GM19023 (cell line): ENCODE measurements around the gene COPA.
A peak's percentile ranks its signal among the peaks of the same experiment; 100 is the strongest.

Source experiments
- ATAC-seq: cut with Tn5 transposase; IDR thresholded peaks from one replicate; pipeline ENCODE4 v1.9.1; 2021; ENCODE audit warnings: mild to moderate bottlenecking, moderate library complexity; ENCODE audit not compliant: unreplicated experiment

COPA gene

DNA sequence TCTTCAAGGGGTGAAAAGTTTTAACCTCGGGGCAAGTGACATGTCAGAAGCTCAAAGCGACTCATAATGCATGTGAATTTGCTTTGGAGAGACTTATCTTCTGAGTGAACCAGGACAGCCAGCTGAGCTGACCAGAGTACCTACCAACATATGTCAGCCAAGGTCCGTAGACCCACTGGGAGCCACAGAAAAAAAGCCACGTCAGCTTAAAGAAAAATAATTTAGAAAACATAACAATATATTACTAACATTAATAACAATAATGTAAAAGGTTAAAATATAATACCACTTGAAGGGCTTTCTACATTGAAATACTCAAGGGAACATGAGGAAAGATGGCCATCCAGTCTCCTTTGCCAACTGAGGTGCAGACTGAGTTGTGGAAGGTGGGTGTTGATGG lies 65.1 kb downstream of the COPA start:
- ATAC-seq = no peak

DNA sequence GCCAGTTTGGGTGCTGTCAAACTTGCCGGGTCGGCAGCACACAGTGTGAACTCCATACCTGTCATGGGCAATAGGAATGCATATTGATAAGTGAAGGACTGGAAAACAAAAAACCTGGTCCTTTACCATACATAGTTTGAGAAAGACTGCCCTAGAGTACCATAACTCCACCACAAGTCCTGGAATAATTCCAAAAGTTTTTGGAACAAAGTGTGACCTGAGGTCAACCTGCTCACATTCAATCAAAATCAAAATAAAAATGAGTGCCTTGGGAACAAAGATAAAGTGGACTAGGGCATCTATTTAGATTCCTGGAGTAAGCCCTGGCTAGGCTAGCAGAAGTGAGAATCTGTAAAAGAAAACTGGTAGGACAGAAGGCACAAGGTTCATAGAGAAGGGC lies 65.7 kb downstream of the COPA start:
- no peak for ATAC-seq

DNA sequence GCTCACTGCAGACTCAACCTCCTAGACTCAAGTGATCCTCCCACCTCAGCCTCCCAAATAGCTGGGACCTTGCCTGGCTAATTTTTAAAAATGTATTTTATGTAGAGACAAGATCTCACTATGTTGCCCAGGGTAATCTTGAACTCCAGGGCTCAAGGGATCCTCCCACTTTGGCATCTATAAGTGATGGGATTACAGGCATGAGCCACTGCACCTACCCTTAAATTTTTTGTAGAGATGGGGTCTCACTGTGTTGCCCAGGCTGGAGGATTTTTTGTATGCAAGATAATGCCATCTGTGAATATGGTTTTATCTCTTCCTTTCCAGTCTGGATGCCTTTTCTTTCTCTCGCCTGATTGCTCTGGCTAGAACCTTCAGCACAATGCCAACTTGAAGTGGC lies 72.0 kb downstream of the COPA start:
- no peak for ATAC-seq

DNA sequence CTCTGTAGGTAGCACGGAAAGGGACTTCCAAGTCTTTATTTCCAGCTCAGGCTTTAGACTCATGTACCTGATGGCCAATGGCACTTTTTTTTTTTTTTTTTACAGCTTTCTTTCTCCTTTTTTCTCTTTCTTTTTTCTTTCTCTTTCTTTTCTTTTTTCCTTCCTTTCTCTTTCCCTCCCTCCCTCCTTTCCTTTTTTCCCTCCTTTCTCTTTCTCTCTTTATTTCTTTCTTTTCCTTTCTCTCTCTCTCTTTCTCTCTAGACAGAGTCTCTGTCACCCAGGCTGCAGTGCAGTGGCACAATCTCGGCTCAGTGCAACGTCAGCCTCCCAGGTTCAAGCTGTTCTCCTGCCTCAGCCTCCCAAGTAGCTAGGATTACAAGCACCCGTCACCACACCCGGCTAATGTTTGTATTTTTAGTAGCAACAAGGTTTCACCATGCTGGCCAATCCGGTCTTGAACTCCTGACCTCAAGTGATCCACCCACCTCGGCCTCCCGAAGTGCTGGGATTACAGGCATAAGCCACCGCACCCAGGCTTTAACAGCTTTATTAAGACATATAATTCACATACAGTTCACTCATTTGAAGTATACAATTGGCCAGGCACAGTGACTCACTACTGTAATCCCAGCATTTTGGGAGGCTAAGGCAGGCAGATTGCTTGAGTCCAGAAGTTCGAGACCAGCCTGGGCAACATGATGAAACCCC lies 75.6 kb downstream of the COPA start:
- ATAC-seq = no peak

DNA sequence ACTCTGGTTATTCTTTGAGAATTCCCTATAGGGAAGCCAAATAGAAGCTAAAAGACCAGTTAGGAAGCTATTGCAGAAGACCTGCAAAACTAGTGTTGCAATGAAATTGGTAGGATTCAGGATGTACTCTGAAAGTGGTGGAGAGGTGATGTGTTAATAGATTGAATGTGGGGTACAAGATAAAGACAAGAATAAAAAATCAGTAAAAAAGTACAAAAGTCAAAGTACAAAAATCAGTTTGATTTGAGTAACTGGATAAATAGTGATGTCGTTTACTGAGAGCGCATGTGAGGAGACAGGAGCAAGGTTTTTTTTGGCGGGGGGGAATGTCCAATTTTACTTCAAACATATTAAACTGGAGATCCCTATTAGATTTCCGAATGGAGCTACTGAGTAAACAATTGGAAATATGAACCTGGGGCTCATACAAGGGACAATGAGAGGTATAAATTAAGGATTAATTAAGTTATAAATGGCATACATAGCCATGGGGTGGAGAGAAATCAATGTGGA lies 78.2 kb downstream of the COPA start:
- ATAC-seq = no peak

DNA sequence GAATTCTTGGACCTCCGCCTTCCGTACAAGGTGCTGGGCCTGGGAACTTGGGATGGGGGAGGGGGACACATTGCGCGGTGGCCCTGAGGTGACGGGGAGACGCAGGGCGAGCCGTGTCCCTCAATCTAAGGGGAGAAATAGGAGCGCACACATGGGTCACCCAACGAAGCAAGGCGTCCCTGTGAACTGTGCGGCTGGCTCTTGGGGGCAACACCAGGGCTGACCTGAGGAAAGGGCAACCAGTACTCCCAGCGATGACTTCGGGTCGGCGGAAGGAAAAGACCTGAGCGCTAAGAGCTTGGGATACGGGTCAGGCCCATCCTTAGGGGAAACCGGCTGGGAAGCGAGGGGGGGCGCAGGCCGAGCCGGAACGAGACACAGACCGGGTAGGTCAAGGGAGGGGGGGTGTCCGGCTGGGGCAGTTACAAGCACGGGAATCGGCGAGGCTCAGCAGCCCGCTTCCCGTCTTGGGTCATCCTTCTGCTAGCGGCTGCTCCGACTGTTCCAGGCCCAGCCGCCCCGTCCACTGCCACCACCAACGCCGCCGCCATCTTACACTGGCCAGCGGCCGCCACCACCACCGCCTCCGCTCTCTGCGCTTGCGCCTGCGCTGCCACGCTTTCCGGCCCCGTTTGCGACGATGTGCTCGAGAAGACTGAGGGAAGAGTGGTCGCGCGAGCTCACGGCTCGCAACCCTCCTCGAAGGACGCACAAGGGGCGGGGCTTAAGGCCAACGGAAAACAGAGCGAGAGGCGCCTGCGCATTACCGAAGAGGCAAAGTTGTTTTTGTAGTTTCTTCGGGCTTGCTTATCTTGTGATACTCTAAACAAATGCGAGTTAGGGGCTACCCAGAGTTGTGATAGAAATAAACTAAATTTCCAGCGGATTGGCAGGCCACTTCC lies 80.9 kb downstream of the COPA start, which contains the start of gene DCAF8:
DCAF8 (minus strand) TSS at position 657 of the 902 bp plus-strand sequence. CDS start 18,541 bp downstream, outside the sequence.
- ATAC-seq = peak; percentile 82

DNA sequence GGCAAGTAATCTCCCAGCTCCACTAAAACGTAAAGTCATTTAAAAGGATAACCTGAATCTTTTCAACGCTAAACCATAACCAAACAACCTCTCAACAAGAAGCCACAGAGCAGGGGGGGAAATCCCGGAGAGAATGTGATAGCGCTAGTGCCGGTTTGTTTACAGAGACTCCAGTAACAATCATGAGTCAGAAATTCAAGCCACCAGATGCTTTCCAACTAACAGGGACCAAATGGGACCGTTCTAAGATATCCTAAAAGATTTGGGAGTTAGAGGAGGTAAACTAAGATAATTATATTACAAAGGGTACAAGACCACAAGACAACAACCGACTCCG lies 81.5 kb downstream of the COPA start:
- no peak for ATAC-seq

DNA sequence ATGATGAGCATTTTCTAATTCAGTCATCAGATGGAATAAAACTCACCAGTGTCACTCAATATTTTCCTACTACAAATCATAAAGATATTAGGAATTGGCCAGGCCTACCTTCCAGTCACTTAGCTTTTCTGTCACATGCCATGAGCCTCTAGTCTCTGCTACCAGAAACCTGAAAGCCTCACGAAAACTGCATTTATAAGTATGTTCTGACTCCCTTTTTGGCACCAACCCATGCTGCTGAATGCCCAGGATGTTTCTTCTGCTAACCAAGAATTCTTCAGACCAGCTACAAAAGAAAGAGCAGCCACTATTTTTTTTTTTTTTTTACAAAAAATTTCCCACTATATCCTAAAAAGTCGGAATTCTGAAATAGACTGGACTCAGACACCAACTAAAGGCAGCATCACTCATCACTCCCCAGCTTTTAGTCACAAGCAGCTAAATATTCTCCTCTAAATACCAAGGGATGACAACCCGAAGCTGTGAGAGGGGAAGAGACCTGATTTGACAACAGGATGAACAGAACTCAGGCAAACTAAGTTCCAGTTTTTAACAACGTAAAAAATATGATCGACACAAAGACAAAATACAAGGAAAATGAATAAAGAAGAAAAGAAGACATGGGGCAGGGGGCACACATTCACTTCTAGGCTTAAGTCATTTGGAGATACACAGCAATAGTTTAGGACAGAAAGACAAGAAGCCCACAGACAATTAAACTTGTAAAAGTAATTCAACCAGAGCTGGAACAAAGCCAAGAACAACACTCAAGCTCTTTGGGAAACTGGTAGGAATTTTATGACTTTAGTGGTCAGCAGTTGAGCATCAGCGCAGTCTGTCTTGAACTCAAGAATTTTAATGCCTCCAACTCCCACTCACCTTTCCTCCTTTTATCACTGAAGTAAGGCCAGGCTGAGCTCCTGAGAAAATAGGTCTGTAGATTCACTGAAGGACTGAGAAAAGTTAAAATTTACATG lies 82.4 kb downstream of the COPA start:
- ATAC-seq = no peak

DNA sequence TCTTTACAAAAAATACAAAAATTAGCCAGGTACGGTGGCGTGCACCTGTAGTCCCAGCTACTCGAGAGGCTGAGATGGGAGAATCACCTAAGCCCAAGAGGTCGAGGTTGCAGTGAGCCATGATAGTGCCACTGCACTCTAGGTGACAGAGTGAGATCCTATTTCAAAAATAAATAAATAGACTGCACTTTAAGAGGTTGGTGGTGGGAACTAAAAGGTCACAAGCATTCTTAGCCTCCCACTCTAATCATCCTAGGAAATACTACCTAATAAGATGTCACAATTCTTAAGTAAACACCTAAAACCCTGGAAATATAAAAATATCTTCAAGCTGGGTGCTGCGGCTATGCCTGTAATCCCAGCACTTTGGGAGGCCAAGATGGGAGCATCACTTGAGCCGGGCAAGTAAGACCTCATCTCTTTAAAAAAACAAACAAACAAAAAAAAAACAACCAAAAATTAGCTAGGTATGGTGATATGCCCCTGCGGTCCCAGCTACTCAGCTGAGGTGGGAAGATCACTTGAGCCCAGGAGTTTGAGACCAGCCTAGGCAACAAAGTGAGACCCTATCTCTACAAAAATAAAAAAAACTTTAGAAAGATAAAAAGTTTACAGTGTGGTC lies 84.8 kb downstream of the COPA start:
- no peak for ATAC-seq

DNA sequence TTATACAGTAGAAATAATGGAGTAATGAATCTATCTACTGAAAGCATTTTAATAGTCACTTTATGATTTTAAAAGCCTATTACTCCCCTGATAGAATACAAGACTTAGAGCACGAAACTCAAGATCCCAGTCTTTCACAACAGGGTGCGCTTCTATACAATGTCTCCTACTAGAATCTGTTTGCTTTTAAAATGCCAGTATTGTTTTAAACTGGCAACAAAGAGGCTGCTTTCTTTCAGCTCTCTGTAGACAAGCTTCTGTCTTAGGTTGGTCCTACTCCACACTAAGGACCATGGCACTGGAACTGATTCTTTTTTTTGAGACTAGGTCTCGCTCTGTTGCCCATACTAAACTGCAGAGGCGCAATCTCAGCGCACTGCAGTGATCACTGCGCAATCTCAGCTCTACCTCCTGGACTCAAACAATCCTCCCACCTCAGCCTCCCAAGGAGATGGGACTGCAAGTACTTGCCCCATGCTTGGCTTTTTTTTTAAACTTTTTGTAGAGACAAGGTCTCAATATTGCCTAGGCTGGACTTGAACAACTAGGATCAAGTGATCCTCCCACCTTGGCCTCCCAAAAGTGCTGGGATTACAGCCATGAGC lies 85.5 kb downstream of the COPA start:
- ATAC-seq = no peak

DNA sequence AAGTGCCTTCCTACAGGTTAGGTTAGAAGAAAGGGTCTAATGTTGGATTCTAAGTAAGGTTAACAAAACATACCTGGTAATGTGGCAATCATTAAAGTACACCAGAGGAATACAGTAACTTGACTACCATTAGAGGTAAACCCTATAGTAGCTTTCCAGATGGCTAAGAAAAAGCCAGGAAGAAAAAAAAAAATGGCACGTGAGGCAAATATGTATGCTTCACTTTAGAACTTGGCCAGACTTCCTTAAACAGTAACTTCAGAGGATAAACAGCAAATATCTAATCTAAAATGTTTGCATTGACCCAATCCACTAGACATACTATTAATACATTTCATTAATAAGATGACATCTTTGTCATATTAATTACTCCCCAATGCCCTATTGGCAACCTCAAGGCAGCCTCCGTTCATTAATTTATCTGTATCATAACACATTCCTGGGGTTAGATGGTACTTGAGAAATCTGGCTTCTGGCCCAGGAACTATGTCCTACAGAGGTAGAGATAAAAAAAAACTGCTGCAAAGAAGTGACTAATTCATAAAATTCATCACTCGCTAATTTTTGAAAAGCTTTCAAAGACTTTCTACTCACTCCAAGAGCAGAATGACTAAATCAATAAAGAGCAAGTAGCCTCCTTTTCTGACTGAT lies 86.5 kb downstream of the COPA start:
- no peak for ATAC-seq

DNA sequence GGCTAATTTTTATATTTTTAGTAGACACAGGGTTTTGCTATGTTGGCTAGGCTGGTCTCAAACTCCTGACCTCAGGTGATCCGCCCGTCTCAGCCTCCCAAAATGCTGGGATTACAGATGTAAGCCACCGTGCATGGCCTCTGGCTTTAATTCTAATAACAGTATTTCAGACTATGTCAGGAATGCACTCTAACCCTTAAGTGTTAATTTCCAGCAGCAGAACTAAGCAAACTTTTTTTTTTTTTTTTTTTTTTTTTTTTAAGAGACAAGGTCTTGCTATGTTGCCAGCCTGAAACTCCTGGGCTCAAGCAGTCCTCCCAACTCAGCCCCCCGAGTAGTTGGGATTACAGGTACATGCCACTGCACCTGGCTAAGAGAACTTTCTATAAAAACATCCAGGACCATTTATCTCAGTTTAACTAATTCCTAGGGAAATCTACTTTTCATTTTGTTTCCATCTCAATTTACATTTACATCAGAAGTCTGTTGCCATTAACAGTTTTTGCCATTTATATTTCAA lies 87.2 kb downstream of the COPA start:
- no peak for ATAC-seq

DNA sequence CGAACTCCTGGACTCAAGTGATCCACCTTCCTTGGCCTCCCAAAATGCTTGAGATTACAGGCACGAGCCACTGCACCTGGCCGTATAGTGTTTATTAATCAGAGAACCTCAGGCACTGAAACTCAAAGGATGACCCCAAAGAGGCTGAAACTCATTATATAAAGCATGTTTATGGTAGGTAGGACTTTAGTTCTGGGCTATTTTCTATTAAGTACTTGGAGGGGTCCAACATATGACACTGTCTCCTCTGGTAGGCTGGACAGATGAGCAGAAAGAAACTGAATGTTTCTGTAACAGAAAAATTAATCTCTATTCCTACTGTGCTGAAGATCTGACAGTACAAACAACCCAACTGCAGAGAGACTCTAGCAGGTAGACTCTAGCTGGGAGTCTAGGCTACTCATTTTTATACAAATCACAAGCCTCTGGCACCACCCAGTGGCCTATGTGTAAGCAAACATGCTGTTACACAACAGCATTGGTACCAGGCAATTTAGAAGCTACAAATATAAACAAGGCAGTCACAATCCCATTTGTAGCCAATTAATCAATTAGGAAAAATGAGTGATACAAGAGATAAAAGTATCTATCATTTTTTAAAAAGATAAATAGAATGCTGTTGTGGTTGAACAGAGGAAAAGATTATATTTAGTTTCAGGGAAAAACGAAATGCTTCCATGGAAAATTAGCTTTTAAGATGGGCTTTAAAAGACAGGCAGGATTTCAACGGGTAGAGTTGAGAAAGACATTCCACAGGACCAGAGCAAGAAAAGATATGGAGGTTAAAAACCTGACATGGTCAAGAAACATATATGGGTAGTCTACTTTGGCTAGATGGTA lies 91.1 kb downstream of the COPA start:
- ATAC-seq = peak; percentile 69

DNA sequence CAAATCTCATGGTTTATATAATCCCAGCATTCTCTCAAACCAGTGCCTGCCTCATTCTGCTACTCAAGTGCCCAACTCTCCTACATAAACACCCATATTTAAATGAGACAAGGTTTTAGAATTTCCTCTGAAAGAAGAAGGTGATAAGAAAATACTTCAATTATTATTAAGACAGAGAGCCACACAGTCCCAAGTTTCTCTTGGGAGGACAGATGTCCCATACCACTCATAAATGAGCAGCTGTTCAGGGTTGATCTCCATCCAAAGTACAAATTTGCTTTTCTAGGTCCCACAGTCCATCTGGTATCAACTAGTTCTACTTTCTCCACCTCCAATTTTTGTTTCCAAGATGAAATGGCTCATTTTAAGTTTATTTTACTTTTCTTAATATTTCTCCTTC lies 92.0 kb downstream of the COPA start:
- ATAC-seq = no peak

DNA sequence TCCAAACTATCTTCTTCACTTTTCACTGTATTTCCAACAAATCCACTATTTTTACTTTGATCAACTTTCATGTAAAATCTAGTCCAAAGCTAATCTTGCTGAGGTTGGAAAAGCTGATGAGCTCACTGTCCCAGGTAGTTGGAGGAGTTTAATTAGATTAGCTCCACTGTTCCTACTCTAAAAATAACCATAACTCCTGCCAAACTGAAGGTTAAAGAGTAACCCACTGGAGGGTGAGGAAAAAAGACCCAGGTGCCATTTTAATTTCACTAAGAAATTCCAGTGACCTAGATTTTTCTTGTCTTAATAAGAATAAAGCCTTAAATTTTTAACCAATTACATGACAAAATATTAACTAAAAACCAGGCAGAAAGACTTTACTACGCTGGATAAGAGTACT lies 96.0 kb downstream of the COPA start:
- no peak for ATAC-seq

DNA sequence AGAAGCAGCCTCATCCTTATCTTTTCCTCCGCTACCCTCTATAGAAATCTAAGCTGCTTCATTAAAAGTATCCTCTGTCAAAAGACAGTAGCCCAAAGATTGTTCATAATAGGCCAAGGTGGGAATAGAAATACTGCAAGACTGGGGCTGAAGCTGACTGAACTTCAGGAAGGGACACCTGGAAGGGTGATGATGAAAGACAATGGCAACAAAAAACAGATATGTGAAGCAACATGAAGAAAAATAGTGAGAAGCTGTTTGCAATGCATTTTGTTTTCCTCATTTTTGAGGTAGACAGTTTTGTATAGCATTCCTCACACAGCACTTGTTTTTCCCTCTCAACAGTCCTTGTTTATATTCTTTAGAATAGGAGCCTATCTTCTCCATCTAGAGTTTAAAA lies 97.6 kb downstream of the COPA start:
- ATAC-seq = no peak

DNA sequence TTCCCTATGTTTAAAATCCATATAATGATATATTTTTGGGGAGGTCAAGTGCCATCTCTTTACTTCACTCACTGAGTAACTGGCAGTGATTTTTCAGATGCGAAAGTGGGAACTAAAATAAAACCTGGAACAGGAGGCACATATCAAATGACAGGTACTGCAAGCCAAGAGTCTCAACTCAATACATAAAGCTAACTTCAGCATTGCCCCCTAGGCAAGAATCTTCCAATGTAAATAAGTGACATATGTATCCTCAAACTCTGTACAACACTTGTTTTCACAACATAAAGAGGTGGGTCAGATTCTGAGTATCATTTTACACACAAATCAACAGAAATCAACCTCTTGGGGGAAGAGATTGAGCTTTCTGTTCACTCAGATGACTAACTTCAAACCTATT lies 98.8 kb downstream of the COPA start:
- ATAC-seq = no peak

DNA sequence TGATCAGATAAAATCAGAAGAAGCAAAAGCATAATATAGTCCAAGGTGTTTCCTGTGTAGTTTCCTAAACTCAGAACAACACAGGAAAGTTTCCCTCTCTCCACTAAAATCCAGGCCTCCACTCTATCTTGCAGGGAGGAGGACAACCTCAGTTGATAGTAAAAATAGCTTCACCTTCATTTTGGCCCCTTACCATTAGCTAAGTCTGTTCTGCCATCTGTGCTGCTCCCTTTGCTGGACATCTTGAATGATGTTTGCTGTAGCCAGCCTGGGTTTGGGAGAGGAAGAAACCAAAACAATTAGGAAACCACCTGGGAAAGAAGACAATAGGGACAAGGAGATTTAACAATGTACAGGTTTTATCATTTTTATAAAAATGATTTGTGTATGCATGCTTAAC lies 99.3 kb downstream of the COPA start:
- ATAC-seq = no peak
